A549 (cell line): ENCODE measurements around the gene GGNBP2. TPM values are rescaled to one million over a fixed set of nuclear protein-coding genes. Genes with fewer than 3 reads are reported as not detected.

Source experiments
- ATAC-seq, 2 experiments: fragments of 200-7000 bp in 1 of 2; fragments of >200 bp in 1 of 2; cut with Nextera tagmentation in 1 of 2; cut with Tn5 transposase in 1 of 2; 3 replicates each; pipeline versions ENCODE4 v1.8.0 to v1.9.1; 2018 to 2020; ENCODE audit warnings: mild to moderate bottlenecking in 1 of 2, moderate library complexity in 1 of 2
- CTCF ChIA-PET: fragments of 300-600 bp; sonication (Branson Sonifier 250); formaldehyde crosslinking; extraction: SDS; loops from one replicate; lab custom pipeline; 2021; ENCODE audit warnings: antibody characterized with exemption, inconsistent platforms; lab: Yijun Ruan, JAX
- POLR2A ChIA-PET: fragments of 350-600 bp; formaldehyde crosslinking; extraction: SDS; loops from one replicate; lab custom pipeline; 2021; ENCODE audit warnings: antibody characterized with exemption, inconsistent platforms; lab: Yijun Ruan, JAX
- DNase-seq, 2 experiments: peaks; one replicate each; pipeline versions ENCODE4 v3.0.0 to v3.0.0-alpha.2; 2011 to 2016; ENCODE audit warnings: low read depth in 1 of 2, low spot score in 1 of 2
- FAIRE-seq: peaks from 2 replicates; lab custom pipeline; 2011; peaks lifted over from hg19 to GRCh38; lab: Jason Lieb, UNC
- H3K27ac ChIP-seq, 2 experiments: fragments of >200 bp; sonication (Bioruptor Twin); formaldehyde crosslinking; 3 replicates each; pipeline ENCODE4 v1.5.1; 2016 to 2017
- H3K4me1 ChIP-seq: fragments of >200 bp; sonication (Bioruptor Twin); formaldehyde crosslinking; 3 replicates; pipeline ENCODE4 v1.6.1; 2016
- H3K4me2 ChIP-seq: fragments of >200 bp; sonication (Bioruptor Twin); formaldehyde crosslinking; 3 replicates; pipeline ENCODE4 v1.6.1; 2016
- H3K4me3 ChIP-seq: fragments of >200 bp; sonication (Bioruptor Twin); formaldehyde crosslinking; 3 replicates; pipeline ENCODE4 v1.5.1; 2016
- H3K9me3 ChIP-seq: fragments of >200 bp; sonication (Bioruptor Twin); formaldehyde crosslinking; 3 replicates; pipeline ENCODE4 v1.6.1; 2016
- ATOH8 ChIP-seq: fragments of 250-450 bp; sonication (Bioruptor Pico); IDR thresholded peaks from 2 replicates; pipeline ENCODE4 v1.5.0; 2020; ENCODE audit warnings: low read depth, mild to moderate bottlenecking, moderate library complexity
- CTCF ChIP-seq: fragments of >200 bp; sonication (Bioruptor Twin); formaldehyde crosslinking; IDR thresholded peaks from 3 replicates; pipeline ENCODE4 v1.5.1; 2016
- E2F6 ChIP-seq: IDR thresholded peaks from 2 replicates; pipeline ENCODE4 v1.6.1; 2012; ENCODE audit warnings: low read depth, borderline replicate concordance
- EHF ChIP-seq: fragments of 250-450 bp; sonication (Bioruptor Pico); IDR thresholded peaks from 2 replicates; pipeline ENCODE4 v1.5.0; 2020; ENCODE audit warnings: mild to moderate bottlenecking
- FOSB ChIP-seq: fragments of 250-450 bp; sonication (Bioruptor Pico); IDR thresholded peaks from 2 replicates; pipeline ENCODE4 v1.5.0; 2020; ENCODE audit warnings: mild to moderate bottlenecking, moderate library complexity
- FOSL2 ChIP-seq, 2 experiments: fragments of 450-650 bp in 1 of 2; fragments of >200 bp in 1 of 2; sonication (Bioruptor Twin) in 1 of 2; formaldehyde crosslinking; IDR thresholded peaks; 2 replicates each; pipeline versions ENCODE4 v1.5.0 to v1.6.1; 2016 to 2020; ENCODE audit warnings: mild to moderate bottlenecking in 1 of 2, moderate library complexity in 1 of 2
- FOXS1 ChIP-seq: fragments of 250-450 bp; sonication (Bioruptor Pico); IDR thresholded peaks from 2 replicates; pipeline ENCODE4 v1.5.0; 2020; ENCODE audit warnings: mild to moderate bottlenecking, moderate library complexity
- HEYL ChIP-seq: fragments of 250-450 bp; sonication (Bioruptor Pico); IDR thresholded peaks from 2 replicates; pipeline ENCODE4 v1.8.0; 2021; ENCODE audit warnings: mild to moderate bottlenecking, moderate library complexity
- HMGXB4 ChIP-seq: fragments of 250-450 bp; sonication (Bioruptor Pico); IDR thresholded peaks from 2 replicates; pipeline ENCODE4 v1.5.0; 2021; ENCODE audit warnings: mild to moderate bottlenecking, moderate library complexity, borderline replicate concordance
- HOXB5 ChIP-seq: fragments of 250-450 bp; sonication (Bioruptor Pico); IDR thresholded peaks from 2 replicates; pipeline ENCODE4 v1.5.0; 2020; ENCODE audit warnings: mild to moderate bottlenecking, moderate library complexity
- MAX ChIP-seq: IDR thresholded peaks from 2 replicates; pipeline ENCODE4 v1.6.1; 2012
- PBX3 ChIP-seq: IDR thresholded peaks from 2 replicates; pipeline ENCODE4 v1.6.1; 2012
- POLR2A ChIP-seq: IDR thresholded peaks from 2 replicates; pipeline ENCODE4 v1.6.1; 2012; ENCODE audit warnings: mild to moderate bottlenecking, low read length
- RNF2 ChIP-seq: fragments of 200-600 bp; sonication (generic); IDR thresholded peaks from 2 replicates; pipeline ENCODE4 v1.6.1; 2016; ENCODE audit warnings: low read depth, mild to moderate bottlenecking, antibody characterized with exemption, moderate library complexity, borderline replicate concordance
- SMC3 ChIP-seq: fragments of >200 bp; sonication (Bioruptor Twin); formaldehyde crosslinking; IDR thresholded peaks from 3 replicates; pipeline ENCODE4 v1.6.1; 2018; ENCODE audit warnings: inconsistent platforms
- TFCP2L1 ChIP-seq: fragments of 250-450 bp; sonication (Bioruptor Pico); IDR thresholded peaks from 2 replicates; pipeline ENCODE4 v1.5.0; 2021; ENCODE audit warnings: mild to moderate bottlenecking
- USF2 ChIP-seq: fragments of 450-650 bp; IDR thresholded peaks from 2 replicates; pipeline ENCODE4 v1.6.1; 2014; ENCODE audit warnings: antibody characterized with exemption
- ZC3H11A ChIP-seq: fragments of 450-650 bp; IDR thresholded peaks from 2 replicates; pipeline ENCODE4 v1.6.1; 2014; ENCODE audit warnings: antibody characterized with exemption, mild to moderate bottlenecking
- WGBS: methylation state at CpG from one replicate; pipeline ENCODE4 v1.1.6; 2017; ENCODE audit errors: missing lambda C conversion rate; 5-methylcytosine and 5-hydroxymethylcytosine counted together
- polyA plus RNA-seq, 4 experiments: library from polyadenylated mRNA; depleted of rRNA in 3 of 4; stranded (reverse); fragments of >200 nt; fragmentation: RNase III in 1 of 4; extraction: RNeasy Plus Mini Kit Qiagen cat#74134 plus additional on column Dnase treatment in 1 of 4; gene quantifications; 2 replicates in 3 of 4; 3 replicates in 1 of 4; pipeline ENCODE4 v1.2.3, GENCODE V29; 2011 to 2017

The GGNBP2 gene
- polyA plus RNA-seq, 2 of the 4 experiments (the other 2 are of a cell fraction): 83.7 to 144 TPM

GRCh38 chr17:36532435-36532975 is 12.2 kb upstream of the GGNBP2 start (continued):
- no peak for TF ChIP-seq HMGXB4 (CRISPR knock-in tag)
- no peak for TF ChIP-seq USF2

- WGBS: 7% methylated on average over 37 of the region's 48 CpGs
- CTCF ChIA-PET: interaction anchor here (0.5 to 5.2 kb wide), 24 partner anchors 9 to 1054 kb away, joined by 3 to 21 read pairs (median 4); partner anchors contain the start of genes DHRS11 and MRM1
- H3K9me3 ChIP-seq: peaks cover 4% of the 10 kb centered on the region; the same call in 1 of the 3 replicates
- TF ChIP-seq SMC3: peak; percentile 6; the same call in 1 of the 3 replicates
- TF ChIP-seq FOSB (CRISPR knock-in tag): peak; percentile 69; the same call in 1 of the 2 replicates
- TF ChIP-seq EHF (CRISPR knock-in tag): peak; percentile 54; the same call in 1 of the 2 replicates
- TF ChIP-seq MAX: peak; percentile 57; the same call in 1 of the 2 replicates
- no peak for TF ChIP-seq FOSL2 (IDR thresholded peaks at IDR 0.05)
- no peak; the same call in 1 of the 2 replicates for TF ChIP-seq FOSL2 (CRISPR knock-in tag; IDR thresholded peaks at IDR 0.05)
- TF ChIP-seq PBX3: no peak
- peak; percentile 43; the same call in 1 of the 2 replicates for TF ChIP-seq POLR2A
- TF ChIP-seq E2F6: peak; percentile 94
- peak; percentile 81 for TF ChIP-seq CTCF
- TF ChIP-seq ATOH8 (CRISPR knock-in tag): peak; percentile 63; the same call in 1 of the 2 replicates
- peak; percentile 23; the same call in 1 of the 2 replicates for TF ChIP-seq RNF2
- no peak for TF ChIP-seq HEYL (CRISPR knock-in tag)
- no peak for TF ChIP-seq FOXS1
- no peak for TF ChIP-seq ZC3H11A
- peak; percentile 51; the same call in 1 of the 2 replicates for TF ChIP-seq HOXB5
- TF ChIP-seq TFCP2L1 (CRISPR knock-in tag): peak; percentile 44; the same call in 1 of the 2 replicates
- peak overlapping the region; percentile 67 for H3K4me3 ChIP-seq
- ATAC-seq: peak; percentile 71 to 80
- DNase-seq: peak; percentile 85 to 93
- POLR2A ChIA-PET: interaction anchor here (0.7 to 3.7 kb wide), 9 partner anchors 10 to 742 kb away, joined by 3 to 81 read pairs (median 4); partner anchors contain the start of genes GGNBP2, MRM1 and TAF15
- H3K4me1 ChIP-seq: peaks cover 15% of the 10 kb centered on the region; the same call in 2 of the 3 replicates
- H3K4me2 ChIP-seq: peak overlapping the region; percentile 78
- peak overlapping the region; percentile 91 to 95 for H3K27ac ChIP-seq
- FAIRE-seq: no peak
Measured at GRCh38 chr17:36533935-36534839, 10.5 kb upstream of the GGNBP2 start.
